MCF 10A (cell line): Measurements from ENCODE around the gene SLC32A1. TPM values are rescaled to one million over a fixed set of nuclear protein-coding genes. Genes with fewer than 3 reads are reported as not detected.

ENCODE experiments used
- BruUV-seq: library from RNA; stranded (reverse); fragments of 400-500 nt; replicated peaks from 2 replicates; lab custom pipeline; 2021; lab: Mats Ljungman, UMichigan
- CTCF ChIA-PET: fragments of 300-600 bp; sonication (Branson Sonifier 250); formaldehyde crosslinking; extraction: SDS; loops from one replicate; lab custom pipeline; 2021; ENCODE audit warnings: antibody characterized with exemption, inconsistent platforms; lab: Yijun Ruan, JAX
- POLR2A ChIA-PET: fragments of 300-600, 350-650 bp; sonication (Branson Sonifier 250); formaldehyde crosslinking; extraction: SDS; loops from one replicate; lab custom pipeline; 2020; ENCODE audit warnings: antibody characterized with exemption, inconsistent platforms; lab: Yijun Ruan, JAX
- DNase-seq: peaks from one replicate; pipeline ENCODE4 v3.0.0-alpha.2; 2018; ENCODE audit not compliant: unreplicated experiment
- H3K27ac Mint-ChIP-seq: one replicate; pipeline ENCODE4 v1.8.0; 2022; ENCODE audit warnings: mild to moderate bottlenecking, low read depth, mixed read lengths; ENCODE audit not compliant: unreplicated experiment
- H3K27me3 Mint-ChIP-seq: one replicate; pipeline ENCODE4 v1.8.0; 2022; ENCODE audit warnings: mixed read lengths; ENCODE audit not compliant: insufficient read depth, unreplicated experiment
- H3K36me3 Mint-ChIP-seq: one replicate; pipeline ENCODE4 v1.8.0; 2022; ENCODE audit warnings: mild to moderate bottlenecking, moderate library complexity, mixed read lengths; ENCODE audit not compliant: insufficient read depth, unreplicated experiment
- H3K4me1 Mint-ChIP-seq: one replicate; pipeline ENCODE4 v1.8.0; 2022; ENCODE audit warnings: mixed read lengths; ENCODE audit not compliant: insufficient read depth, unreplicated experiment
- H3K4me3 Mint-ChIP-seq: one replicate; pipeline ENCODE4 v1.8.0; 2022; ENCODE audit warnings: mild to moderate bottlenecking, moderate library complexity, mixed read lengths; ENCODE audit not compliant: unreplicated experiment
- H3K9me3 Mint-ChIP-seq: one replicate; pipeline ENCODE4 v1.8.0; 2022; ENCODE audit warnings: mixed read lengths; ENCODE audit not compliant: unreplicated experiment
- CTCF ChIP-seq: fragments of 200-600 bp; IDR thresholded peaks from one replicate; pipeline ENCODE4 v1.8.0; 2022; ENCODE audit warnings: antibody characterized with exemption, mild to moderate bottlenecking; ENCODE audit not compliant: unreplicated experiment
- intact Hi-C: fragments of 100-400 bp; cut with micrococcal nuclease; formaldehyde crosslinking; loops from 2 replicates; pipeline ENCODE4 v1.14.1; 2022
- total RNA-seq: library from RNA; stranded (reverse); gene quantifications from 2 replicates; pipeline ENCODE4 v1.2.3, GENCODE V29; 2022

SLC32A1 gene
- total RNA-seq, 1 experiment from 2014 or later: not detected

GRCh38 chr20:38680500-38681306 is 43.6 kb upstream of the SLC32A1 start:
- no TSS peak for BruUV-seq
- POLR2A ChIA-PET: interaction anchor here (0.5 to 0.8 kb wide), 2 partner anchors 55 to 686 kb away, joined by 3 read pairs; no protein-coding TSS in a partner anchor
- peak; percentile 57 for DNase-seq

DNA sequence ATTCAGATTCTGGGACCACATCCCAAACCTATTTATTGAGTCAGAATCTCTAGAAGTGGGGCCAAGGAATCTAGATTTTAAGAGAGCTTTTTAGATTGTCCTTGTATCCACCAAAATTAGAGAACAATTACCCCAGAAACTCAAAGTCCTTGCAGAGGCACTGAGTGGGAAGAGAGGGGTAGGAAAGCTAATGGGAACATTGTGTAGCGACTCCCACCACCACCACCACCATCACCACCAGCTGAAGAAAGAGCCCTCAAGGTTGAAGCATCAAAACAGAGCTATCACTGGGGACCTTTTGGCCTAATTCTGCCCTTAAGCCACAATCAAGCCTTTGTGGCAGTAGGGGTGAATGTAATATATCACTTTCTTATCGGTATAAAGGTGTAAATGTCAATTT is 39.0 kb upstream of the SLC32A1 start:
- Mint-ChIP-seq H3K4me3 (no peak overlapping the region), H3K4me1 (no peaks in the 10 kb centered on the region), H3K9me3 (no peaks in the 10 kb centered on the region), H3K36me3 (peaks cover 6% of the 10 kb centered on the region), H3K27ac (no peak overlapping the region), H3K27me3 (peaks cover 67% of the 10 kb centered on the region)
- POLR2A ChIA-PET: interaction anchor here (0.7 kb wide), 1 partner anchor 180 kb away, joined by 3 read pairs; no protein-coding TSS in a partner anchor
- no peak for DNase-seq
- no peak for TF ChIP-seq CTCF
- BruUV-seq: no TSS peak
- CTCF ChIA-PET: interaction anchor here (0.7 to 1.6 kb wide), 11 partner anchors 26 to 364 kb away, joined by 3 to 8 read pairs (median 3); no protein-coding TSS in a partner anchor
- intact Hi-C loops: no loop called here

More at GRCh38 chr20:38680500-38681306, 43.6 kb upstream of the SLC32A1 start:
- TF ChIP-seq CTCF: no peak
- CTCF ChIA-PET: interaction anchor here (0.6 to 2.4 kb wide), 5 partner anchors 22 to 425 kb away, joined by 3 to 10 read pairs (median 3); no protein-coding TSS in a partner anchor
- Mint-ChIP-seq H3K27me3 (peaks cover 37% of the 10 kb centered on the region), H3K9me3 (no peaks in the 10 kb centered on the region), H3K27ac (no peak overlapping the region), H3K4me3 (no peak overlapping the region), H3K36me3 (peaks cover 3% of the 10 kb centered on the region), H3K4me1 (no peaks in the 10 kb centered on the region)
- intact Hi-C loops: no loop called here

- intact Hi-C loops: no loop called here
- no peak overlapping the region for H3K27ac Mint-ChIP-seq
- POLR2A ChIA-PET: interaction anchor here (0.7 kb wide), 1 partner anchor 181 kb away, joined by 3 read pairs; no protein-coding TSS in a partner anchor
- no TSS peak for BruUV-seq
- H3K36me3 Mint-ChIP-seq: peaks cover 6% of the 10 kb centered on the region
- H3K9me3 Mint-ChIP-seq: no peaks in the 10 kb centered on the region
- peak; percentile 59 for DNase-seq
- no peak for TF ChIP-seq CTCF
- no peaks in the 10 kb centered on the region for H3K4me1 Mint-ChIP-seq
- CTCF ChIA-PET: interaction anchor here (0.7 to 1.4 kb wide), 9 partner anchors 27 to 79 kb away, joined by 3 to 8 read pairs (median 3); no protein-coding TSS in a partner anchor
- H3K27me3 Mint-ChIP-seq: peaks cover 63% of the 10 kb centered on the region
- no peak overlapping the region for H3K4me3 Mint-ChIP-seq
Observed at GRCh38 chr20:38685853-38686473, 38.3 kb upstream of the SLC32A1 start.
